Stimulated activated CD8-positive, alpha-beta memory T cell treated with anti-CD3 and anti-CD28 coated beads, Interleukin-4, amount 100 ng/mL, for 1 hour (primary cell): Measurements from ENCODE around the gene ZNF341.

Source experiments
- DNase-seq, 2 donors: peaks; one replicate each; pipeline ENCODE4 v3.0.0-alpha.2; 2020; ENCODE audit warnings: low read depth in 2 of 2, low spot score in 1 of 2

ZNF341 gene

GRCh38 chr20:33766686-33767085 lies 34.9 kb downstream of the ZNF341 start:
- DNase-seq = no peak

- DNase-seq = no peak
These were observed 36.0 kb downstream of the ZNF341 start for GRCh38 chr20:33767777-33768138.

GRCh38 chr20:33769043-33769442 lies 37.2 kb downstream of the ZNF341 start:
- DNase-seq = no peak

GRCh38 chr20:33770005-33770404 lies 38.2 kb downstream of the ZNF341 start:
- no peak for DNase-seq

- no peak for DNase-seq
These were observed 40.1 kb downstream of the ZNF341 start for GRCh38 chr20:33771938-33772337.

GRCh38 chr20:33772439-33772838 lies 40.6 kb downstream of the ZNF341 start:
- no peak for DNase-seq

- DNase-seq = no peak
These were observed 41.8 kb downstream of the ZNF341 start for GRCh38 chr20:33773412-33774089.

GRCh38 chr20:33777816-33778215 lies 46.0 kb downstream of the ZNF341 start:
- no peak for DNase-seq

- no peak for DNase-seq
These were observed 49.3 kb downstream of the ZNF341 start for GRCh38 chr20:33781133-33781532.

GRCh38 chr20:33781945-33782344 lies 50.1 kb downstream of the ZNF341 start:
- no peak for DNase-seq

GRCh38 chr20:33783256-33783655 lies 51.5 kb downstream of the ZNF341 start:
- no peak for DNase-seq

GRCh38 chr20:33783818-33784217 lies 52.0 kb downstream of the ZNF341 start:
- DNase-seq = no peak

GRCh38 chr20:33784225-33784624 lies 52.4 kb downstream of the ZNF341 start:
- no peak for DNase-seq

- no peak for DNase-seq
These were observed 53.7 kb downstream of the ZNF341 start for GRCh38 chr20:33785503-33785902.

GRCh38 chr20:33787253-33787891 lies 55.6 kb downstream of the ZNF341 start:
- DNase-seq = no peak

GRCh38 chr20:33788351-33789049 lies 56.7 kb downstream of the ZNF341 start:
- DNase-seq = no peak

GRCh38 chr20:33789109-33789857 lies 57.5 kb downstream of the ZNF341 start:
- no peak for DNase-seq

- DNase-seq = no peak
These were observed 58.0 kb downstream of the ZNF341 start for GRCh38 chr20:33789858-33790182.

GRCh38 chr20:33790566-33790965 lies 58.8 kb downstream of the ZNF341 start:
- DNase-seq = no peak

- no peak for DNase-seq
These were observed 59.2 kb downstream of the ZNF341 start for GRCh38 chr20:33791021-33791420.

GRCh38 chr20:33791540-33791939 lies 59.7 kb downstream of the ZNF341 start:
- DNase-seq = no peak
